Inflammatory macrophage treated with lipopolysaccharide for 1 hour (primary cell): ENCODE measurements around the gene TNFAIP8L1.
A peak's percentile ranks its signal among the peaks of the same experiment; 100 is the strongest.

ENCODE experiments used
- DNase-seq, 2 donors: peaks; one replicate each; pipeline ENCODE4 v3.0.0-alpha.2; 2020 to 2022

Gene TNFAIP8L1

DNA sequence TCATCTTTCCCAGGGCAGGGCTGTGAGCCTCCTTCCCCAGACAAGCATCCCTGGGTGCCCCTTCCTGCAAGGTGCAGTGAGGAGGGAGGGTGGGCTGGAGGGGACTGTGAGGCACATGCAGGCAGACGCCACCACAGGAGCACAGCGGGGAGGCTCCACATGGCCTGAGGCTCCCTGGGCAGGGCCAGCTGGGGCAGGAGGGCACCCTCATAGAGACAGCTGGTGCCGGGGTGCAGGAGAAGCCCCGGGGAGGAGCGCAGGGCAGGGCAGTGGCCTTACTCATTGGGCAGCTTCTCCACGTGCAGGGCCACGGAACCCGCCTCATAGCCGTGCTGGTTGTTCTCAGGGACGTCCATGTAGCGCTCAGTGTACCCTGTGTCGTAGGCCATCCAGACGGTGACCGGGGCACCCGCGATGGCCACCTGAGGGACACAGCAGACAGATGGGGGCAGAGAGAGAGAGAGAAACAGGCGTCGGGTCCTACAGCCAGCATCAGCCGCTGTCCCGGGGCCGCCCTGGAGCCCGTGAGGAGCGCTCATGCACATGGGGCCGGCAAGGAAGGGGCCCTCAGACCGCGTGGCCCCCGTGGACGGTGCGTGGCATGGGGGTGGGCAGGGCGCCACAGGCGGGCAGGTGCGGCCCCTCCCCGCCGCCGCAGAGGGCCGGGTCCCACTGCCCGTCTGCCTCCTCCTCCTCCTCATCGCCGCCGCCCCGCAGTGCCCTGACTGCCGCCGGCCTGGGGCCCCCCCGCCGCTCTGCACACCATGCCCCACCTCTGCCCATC lies 43.3 kb downstream of the TNFAIP8L1 start:
- no peak for DNase-seq

DNA sequence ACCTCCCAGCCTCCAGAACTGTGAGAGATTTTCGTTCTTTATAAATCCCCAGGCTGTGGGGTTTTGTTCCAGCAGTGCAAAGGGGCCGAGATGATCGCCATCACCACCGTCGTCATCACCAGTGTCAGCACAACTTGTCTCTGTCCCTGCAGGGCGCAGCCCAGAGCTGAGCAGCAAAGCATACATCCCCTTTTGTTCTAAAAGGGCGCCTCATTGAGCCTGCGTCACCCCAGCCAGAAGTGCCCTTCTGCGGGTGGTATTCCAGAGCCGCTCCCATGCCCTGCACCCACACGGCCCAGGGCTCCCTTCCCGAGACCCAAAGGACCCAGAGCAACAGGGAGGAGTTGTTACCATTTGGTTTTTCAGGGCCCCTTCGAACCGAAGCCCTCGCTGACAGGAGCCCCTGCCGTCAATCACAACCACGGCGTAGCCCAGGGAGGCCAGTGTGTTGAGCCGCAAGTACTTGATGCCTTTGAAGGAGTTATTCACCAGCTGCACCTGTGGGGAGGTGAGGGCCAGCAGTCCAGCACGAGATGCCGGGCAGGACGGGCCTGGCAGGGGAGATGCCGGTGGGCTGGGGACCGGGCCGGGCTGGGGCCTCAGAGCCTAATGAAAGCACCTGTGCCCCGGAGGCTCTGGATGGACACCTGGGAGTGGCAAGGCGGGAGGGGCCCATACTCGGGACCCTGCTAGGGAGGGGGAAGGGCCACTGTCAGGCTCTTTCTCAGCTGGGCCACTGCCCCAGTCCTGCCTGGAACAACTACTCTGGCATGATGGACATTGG lies 45.2 kb downstream of the TNFAIP8L1 start:
- DNase-seq = no peak

DNA sequence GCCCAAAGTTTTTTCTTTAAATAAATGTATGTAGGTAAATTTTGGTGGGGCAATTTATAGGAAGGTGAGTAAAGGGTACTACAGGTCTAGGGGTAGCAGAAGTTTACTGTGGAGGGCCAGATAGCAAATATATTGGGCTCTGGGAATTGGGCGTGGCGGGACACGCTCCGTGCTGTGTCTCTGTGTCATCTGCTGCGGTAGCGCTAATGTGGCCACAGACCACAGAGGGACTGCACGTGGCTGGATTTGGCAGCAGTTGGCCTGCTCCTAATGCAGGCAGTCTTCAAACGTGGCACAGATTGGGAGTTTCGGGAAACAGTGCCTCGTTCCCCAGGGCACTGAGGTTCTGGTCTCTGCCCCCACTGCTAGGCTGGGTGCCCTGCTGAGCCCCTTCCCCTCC lies 47.4 kb downstream of the TNFAIP8L1 start:
- no peak for DNase-seq

DNA sequence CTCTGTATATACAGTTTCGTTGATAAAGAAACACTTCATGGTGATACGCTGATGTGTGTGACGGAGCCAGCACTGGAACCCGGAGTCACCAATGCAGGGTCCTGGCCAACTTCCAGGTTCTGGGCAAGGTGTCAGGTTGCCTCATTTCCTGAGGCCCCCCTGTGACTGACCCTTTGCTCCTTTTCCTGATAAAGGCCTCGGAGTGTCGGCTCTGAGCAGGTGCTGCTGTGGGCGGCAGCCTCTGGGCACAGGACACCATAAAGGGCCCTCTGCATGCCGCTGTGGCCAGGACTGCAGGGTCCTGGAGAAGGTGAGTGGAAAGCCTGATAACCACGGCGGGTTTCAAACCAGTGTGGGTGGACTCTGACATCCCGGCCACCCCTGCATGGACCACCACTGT lies 48.1 kb downstream of the TNFAIP8L1 start:
- DNase-seq = no peak

DNA sequence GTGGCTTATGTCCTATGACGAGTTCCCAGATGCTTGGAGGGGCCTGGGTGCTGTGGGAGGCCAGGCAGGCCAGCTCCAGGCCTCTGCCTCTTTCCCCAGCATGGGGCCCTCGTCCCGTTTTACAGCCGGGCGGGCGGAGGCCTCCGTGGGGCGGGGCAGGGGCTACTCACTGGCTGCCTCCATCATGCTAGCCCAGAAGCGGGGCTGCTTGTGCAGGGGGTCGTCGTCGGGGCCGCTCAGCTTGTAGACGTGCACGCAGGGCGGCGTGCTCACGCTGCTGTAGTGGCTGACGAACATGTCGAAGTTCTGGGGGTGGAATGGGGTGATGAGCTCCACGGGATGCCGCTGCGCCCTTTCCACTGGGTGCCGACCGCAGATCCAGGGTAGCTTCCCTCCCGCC lies 49.3 kb downstream of the TNFAIP8L1 start:
- DNase-seq = no peak

DNA sequence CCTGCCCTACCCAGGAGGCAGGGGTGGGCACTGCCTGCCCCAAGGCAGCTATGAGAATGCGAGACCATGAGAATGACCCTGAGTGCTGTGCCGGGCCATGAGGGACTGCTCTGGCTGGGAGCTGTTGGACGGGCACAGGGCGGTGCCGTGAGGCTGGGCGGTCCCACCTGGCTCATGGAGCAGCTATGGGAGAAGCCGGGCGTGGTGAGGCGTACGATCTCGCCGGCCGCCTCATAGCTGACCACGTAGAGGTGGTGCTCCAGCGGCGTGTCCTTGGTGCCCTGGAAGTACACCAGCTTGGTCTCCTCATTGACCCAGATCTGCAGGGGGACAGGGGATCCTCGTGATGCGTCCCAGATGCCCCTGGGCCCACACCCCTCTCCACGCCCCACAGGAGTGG lies 50.1 kb downstream of the TNFAIP8L1 start:
- DNase-seq = no peak

DNA sequence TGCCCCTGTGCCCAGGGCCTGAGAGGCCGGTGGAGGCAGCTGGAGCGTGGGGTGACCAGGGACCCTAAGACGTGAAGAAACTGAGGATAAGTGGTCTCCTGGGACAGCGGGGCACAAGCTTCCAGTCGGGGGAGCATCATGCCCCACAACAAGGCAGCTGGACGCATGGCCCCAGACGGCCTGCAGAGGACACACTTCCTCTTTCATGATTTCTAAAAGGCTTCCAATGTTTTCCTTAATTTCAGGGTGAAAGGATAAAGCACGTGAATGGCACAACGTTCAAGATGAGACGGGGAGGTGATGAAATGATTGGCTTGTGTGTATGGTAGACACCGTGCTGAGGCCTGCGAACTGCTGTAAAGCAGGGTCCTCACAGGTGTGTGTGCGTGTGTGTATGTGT lies 51.0 kb downstream of the TNFAIP8L1 start:
- peak; percentile 33 to 62 for DNase-seq

DNA sequence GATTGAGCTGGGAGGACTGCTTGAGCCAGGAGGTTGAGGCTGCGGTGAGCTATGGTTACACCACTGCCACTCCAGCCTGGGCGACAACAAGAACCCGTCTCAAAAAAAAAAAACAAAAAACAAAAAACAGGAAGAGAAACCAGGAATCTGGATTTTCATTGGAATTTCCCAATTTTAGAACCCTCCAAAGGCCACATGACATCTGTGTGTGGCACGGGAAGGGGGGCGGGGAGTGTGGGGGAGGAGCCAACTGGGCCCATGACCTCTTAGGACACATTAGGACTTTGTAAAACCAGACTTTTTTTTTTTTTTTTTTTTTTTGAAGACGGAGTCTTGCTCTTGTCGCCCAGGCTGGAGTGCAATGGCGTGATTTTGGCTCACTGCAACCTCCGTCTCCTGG lies 52.1 kb downstream of the TNFAIP8L1 start:
- peak; percentile 97 to 98 for DNase-seq

DNA sequence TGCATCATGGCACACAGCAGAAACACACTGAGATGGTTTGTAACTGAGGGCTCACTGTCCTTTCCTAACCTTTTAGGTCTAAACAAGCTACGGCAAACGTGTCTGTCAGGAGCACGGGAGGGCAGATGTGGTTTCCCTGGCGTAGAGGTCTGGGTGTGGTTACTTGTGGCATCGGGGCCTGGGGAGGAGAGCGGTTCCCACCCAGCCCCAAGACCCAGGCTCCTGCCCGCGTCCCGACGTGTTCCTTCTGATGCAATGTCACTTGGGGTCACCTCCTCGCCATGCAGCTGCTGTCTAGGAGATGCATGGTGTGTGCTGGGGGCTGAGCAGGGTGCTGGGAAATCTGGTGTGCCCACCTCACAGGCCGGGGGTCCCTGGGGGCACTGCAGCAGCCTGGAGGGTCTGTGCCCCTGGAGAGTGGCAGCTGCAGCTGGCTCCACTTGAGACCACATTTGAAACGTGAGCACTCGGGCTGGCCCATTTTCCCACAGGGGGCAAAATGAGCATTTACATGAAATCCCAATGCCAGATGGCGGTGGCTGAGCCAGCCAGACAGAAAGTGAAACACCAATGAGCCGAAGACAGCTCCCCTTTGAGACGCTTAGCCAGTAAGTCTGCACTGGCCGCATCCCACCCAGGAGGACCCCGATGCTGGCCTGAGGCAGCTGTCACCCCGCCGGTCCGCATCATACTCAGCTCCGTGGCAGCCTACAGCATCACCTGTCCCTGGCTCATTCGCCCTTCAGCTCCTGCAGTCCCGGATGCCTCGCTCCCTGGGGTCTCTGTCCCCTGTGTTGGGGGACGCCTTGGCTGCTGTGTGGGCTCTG lies 53.1 kb downstream of the TNFAIP8L1 start:
- no peak for DNase-seq

DNA sequence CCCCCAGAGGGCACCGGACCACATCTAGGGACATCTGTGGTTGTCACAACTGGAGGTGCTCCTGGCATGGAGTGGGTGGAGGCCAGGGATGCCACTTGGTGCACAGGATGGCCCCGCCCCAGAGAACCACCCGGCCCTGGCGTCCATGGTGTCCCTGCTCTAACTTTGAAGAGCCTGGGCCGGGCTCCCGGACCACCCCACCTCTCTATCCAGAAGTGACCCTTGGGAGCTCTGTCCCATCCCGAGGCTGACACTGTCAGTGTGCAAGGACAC lies 53.7 kb downstream of the TNFAIP8L1 start:
- DNase-seq = no peak

DNA sequence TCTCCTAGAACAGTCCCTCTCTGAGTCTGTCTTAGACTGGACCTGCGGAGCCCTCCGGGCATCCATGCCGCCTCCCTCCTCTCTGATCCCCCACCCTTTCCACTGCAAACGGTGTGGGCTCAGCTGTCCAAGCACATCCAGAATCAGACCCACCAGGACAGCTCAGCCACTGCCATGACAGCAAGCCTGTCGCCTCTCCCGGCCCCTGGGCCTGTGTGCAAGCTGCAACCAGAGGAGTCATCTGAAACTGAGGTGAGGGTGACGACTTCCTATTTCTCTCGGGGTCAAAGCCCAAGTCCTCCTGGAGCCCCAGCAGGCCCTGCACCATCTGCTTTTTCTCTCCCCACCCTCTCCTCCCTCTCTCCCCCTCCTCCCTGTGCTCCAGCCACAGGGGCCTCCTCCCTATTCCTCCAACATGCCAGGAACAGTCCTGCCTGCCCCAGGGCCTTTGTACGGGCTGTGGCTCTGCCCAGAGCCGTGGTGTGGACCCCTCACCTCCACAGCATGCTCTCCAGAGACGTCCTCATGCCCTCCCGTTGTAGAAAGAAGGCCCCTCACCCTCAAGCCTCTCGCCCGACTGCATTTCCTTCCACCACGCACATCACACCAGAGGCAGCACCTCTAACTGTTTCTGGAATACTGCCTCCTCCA lies 54.3 kb downstream of the TNFAIP8L1 start:
- no peak for DNase-seq

DNA sequence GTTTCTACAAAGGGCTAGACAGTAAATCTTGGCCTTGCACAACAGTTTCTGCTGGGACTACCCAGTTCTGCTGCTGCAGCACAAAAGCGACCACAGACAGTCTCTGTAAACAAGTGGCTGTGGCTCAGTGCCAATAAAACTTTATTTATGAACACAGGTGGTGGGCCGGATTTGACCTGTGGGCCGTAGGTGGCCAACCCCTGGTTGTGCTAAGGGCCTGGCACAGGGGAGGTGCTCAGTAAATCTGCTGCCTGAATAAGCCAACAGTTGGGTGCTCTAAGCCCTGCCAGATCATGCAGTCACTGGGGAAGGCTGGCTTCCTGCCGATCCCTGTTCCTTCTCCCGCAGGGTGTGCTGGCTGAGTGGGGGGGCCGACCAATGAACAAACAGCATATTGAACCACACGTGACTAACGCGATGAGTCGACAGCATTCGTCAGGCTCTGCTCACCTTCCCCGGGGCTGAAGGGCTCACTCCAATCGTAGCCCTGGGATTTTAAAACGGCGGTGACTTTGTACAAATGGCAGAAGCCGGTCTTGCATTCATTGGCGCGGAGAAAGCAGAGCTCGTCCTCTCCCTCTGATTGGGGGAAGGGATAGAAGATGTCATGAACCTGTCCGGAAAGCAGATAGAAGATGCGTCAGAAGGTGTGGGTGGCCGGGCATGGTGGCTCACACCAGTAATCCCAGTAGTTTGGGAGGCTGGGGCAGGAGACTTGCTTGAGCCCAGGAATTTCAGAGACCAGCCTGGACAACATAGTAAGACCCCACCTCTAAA lies 55.1 kb downstream of the TNFAIP8L1 start:
- no peak for DNase-seq

DNA sequence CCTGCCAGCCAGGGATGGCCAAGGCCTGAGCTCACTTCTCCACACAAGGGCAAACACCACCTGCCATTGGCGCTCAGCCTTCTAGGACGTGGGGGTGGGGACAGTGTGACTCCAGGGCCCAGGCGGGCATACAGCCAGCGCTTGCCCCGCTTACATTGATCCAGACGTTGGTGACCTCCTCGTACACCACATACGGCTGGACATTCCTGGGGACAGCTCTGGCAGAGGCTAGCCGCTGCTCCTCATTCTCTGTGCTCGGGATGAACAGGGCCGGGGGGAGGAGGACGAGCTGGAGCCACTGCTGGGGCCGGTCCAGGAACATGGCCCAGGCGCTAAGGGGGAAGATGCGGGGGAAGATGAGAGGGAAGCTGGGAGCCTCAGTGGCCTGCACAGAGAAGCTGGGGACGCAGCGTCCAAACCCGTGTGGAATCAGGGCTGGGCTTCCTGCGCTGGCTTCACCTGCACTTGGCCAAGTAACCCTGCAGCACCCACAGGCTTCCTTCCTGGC lies 56.0 kb downstream of the TNFAIP8L1 start:
- no peak for DNase-seq

DNA sequence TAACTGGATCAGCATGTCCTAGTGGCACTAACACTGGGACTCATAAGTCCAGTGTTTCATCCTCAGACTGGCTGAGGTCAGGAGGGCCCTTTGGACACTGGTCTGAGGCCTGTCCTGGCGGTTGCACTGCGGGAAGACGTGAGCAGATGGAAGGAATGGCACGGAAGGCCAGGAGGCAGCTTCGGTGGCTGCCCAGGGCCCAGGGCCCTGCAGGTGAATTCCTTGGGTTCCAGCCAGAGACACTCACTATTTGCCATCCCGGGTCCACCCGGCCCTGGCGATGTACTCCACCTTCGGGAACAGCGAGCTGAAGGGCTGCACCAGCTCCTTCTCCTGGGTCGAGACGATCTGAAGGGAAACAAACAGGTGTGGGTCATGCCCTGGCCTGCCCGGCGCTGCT lies 58.0 kb downstream of the TNFAIP8L1 start:
- no peak for DNase-seq

DNA sequence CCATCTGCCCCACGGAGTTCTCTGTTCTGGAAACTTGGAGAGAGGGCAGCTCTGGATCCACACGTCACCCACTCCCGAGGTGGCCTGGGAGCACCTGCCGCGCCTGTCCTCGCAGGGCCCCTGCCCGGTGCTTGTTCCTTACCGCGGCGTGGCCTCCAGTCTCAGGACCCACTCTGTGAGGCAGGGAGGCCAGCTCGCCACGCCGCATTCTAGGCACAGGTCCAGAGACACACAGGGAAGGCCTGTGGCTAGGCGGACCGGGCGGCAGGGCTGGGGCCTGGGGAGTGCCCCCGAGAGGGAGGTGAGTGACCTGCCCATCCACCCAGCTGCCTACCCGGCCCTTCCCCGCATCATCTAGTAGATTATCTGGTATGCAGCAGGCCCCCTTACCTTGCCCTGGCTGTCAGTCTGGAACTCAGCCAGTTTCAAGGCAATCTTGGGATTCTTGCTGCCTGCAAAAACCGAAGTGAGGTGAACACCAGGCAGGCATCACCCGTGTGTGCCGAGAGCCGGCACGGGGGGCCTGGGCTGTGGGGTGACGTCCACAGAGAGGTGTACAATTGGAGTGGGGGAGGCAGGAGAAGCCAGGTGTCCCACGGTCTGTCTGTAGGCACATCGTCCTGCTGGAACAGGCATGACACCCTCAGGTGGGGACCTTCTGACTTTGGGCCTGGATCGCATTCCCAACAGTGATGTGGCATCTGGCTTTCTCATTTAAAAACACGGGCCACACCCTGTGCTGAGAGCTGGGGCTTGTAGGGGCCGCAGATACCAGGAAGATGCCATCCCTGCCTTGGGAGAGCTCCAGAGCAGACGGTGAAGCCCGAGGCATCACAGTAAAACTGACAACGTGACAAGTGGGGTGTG lies 60.7 kb downstream of the TNFAIP8L1 start:
- DNase-seq = no peak

DNA sequence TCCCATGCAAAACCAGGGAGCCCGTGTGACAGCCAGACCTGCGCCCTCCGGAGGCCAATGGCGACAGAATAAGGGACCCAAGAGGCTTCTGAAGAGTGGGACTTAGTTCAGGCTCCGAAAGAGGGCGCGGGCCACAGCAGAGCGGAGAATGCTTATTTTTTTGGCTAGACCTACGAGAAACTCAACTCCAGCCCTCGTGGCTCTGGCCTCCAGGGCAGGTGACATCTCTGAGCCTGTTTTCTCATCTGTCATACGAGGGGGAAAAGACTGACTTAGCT lies 61.3 kb downstream of the TNFAIP8L1 start:
- DNase-seq = no peak

DNA sequence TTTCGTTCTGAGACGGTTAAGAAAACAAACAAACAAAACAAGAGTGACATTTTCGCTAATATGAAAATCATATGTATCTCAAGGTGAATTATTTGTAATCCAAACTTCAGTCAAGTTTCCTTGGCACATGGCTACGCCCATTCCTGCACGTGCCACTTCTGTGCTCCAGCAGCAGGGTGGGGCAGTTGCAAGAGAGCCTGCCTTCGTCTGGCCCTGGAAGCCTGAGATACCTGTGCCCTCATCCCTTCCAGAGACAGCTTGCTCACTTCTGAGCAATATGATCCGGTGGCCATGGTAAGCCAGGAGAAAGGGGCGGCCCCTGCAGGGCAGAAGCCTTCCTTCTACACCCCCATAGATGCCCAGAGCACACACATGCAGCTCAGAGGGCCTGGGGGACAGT lies 62.2 kb downstream of the TNFAIP8L1 start:
- no peak for DNase-seq

DNA sequence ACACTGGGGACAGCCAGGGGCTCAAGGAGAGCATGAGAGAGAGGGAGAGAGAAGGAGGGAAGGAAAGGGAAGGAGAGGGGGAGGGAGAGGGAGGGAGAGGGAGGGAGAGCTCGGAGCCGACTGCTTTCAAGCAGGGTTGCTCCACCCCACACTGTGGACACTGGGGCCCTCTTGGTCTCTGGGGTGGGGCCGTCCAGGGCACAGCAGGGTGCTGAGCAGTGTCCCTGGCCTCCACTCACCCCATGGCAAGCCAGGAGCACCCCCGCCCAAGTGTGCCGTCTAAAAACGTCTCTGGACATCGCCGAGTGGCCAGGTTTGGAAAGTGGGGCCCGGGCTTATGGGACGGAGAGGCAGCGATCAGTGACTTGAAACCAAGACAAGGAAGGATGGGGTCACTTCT lies 63.4 kb downstream of the TNFAIP8L1 start:
- no peak for DNase-seq

DNA sequence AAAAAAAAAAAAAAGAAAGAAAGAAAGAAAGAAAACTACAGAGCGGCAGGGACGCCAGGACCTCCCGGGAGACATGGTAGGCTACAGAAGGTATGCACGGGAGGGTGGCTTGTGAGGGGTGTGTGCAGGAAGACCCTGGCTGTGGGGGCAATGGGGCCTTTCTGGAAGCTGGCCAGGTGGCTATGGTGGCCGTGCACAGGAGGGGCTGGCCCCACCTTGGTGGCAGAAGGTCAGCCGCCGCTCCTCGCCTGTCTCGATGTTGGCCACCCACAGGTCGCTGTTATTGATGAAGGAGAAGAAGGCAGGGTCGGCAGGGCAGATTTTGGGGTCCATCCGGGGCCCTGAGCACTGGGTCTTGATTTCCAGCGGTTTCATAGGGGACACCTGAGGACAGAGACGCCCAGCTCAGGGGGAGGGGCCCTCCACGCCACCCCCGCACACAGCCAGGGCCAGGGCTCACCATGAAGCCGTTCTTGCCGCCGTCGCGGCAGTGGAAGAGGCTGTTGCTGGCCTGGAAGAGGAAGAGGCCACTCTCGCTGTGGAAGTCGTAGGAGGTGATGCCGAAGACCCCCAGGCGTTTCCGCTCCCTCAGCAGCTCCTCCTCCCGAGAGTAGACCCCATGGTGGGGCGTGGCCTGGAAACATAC lies 64.5 kb downstream of the TNFAIP8L1 start:
- DNase-seq = no peak

DNA sequence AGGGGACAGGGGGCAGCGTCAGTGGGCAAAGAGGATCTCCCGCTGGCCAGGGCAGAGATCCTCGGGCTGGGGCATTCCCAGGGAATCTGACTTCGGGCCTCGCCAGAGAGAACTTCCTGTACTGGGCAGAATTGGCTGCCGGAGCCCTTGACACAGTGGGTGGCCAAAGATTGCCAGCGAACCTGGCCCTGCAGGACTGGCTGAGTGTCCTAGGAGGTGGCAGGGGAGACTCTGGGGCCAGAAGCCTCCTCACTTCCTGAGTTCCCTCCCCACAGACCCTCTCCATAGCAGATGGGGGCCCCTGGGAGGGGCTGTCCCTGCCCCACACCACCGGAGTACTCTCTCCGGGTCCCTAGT lies 65.0 kb downstream of the TNFAIP8L1 start:
- no peak for DNase-seq
